ENCODE data around the gene WASHC1. TPM values are rescaled to one million over a fixed set of nuclear protein-coding genes. Genes with fewer than 3 reads are reported as not detected.
"Not testable (repeated sequence)": the region's sequence is repeated elsewhere in the genome, so short reads cannot be mapped to it uniquely, and the experiment has no call there.

The WASHC1 gene
- total RNA-seq, 5 donors from 2014 or later (not counting 1 experiment from before 2014, with no cell fraction given), result 10.8 to 37.8 (median 31.6) TPM

GRCh38 chr9:52678-53077, 23.4 kb upstream of the WASHC1 start:
- H3K4me1 Mint-ChIP-seq; H3K27me3 ChIP-seq (replicated peaks in 1 of 2; ENCODE audit: control insufficient read depth in 2 of 2, extremely low read depth in 1 of 2, insufficient read depth in 2 of 2, low read length in 1 of 2); H3K9me3 Mint-ChIP-seq; ATAC-seq (replicated peaks in 1 of 4); POLR2A ChIA-PET; H3K4me1 ChIP-seq (ENCODE audit: control insufficient read depth in 1 of 2, extremely low read depth in 1 of 2, insufficient read depth in 2 of 2, low read length in 2 of 2); H3K4me3 Mint-ChIP-seq; H3K9me3 ChIP-seq; H3K27ac ChIP-seq (ENCODE audit: low read length); CTCF ChIA-PET; DNase-seq; H3K4me3 ChIP-seq (ENCODE audit: control insufficient read depth in 1 of 2, extremely low read depth in 1 of 2, low read length in 1 of 2); H3K27ac Mint-ChIP-seq; H3K36me3 ChIP-seq (ENCODE audit: control insufficient read depth in 2 of 2, extremely low read depth in 1 of 2, insufficient read depth in 1 of 2, low read length in 1 of 2); H3K36me3 Mint-ChIP-seq; H3K27me3 Mint-ChIP-seq: not testable (repeated sequence)
- no CpG with 5 or more reads among the region's 2 CpGs for WGBS (ENCODE audit: insufficient coverage)

- H3K4me1 ChIP-seq (ENCODE audit: control insufficient read depth in 1 of 2, extremely low read depth in 1 of 2, insufficient read depth in 2 of 2, low read length in 2 of 2); H3K4me3 ChIP-seq (ENCODE audit: control insufficient read depth in 1 of 2, extremely low read depth in 1 of 2, low read length in 1 of 2); H3K27ac Mint-ChIP-seq; H3K27me3 Mint-ChIP-seq; H3K4me1 Mint-ChIP-seq; H3K27ac ChIP-seq (ENCODE audit: low read length); CTCF ChIA-PET; H3K4me3 Mint-ChIP-seq; DNase-seq; POLR2A ChIA-PET; H3K9me3 Mint-ChIP-seq; H3K27me3 ChIP-seq (replicated peaks in 1 of 2; ENCODE audit: control insufficient read depth in 2 of 2, extremely low read depth in 1 of 2, insufficient read depth in 2 of 2, low read length in 1 of 2); ATAC-seq (replicated peaks in 1 of 4); H3K36me3 ChIP-seq (ENCODE audit: control insufficient read depth in 2 of 2, extremely low read depth in 1 of 2, insufficient read depth in 1 of 2, low read length in 1 of 2); H3K36me3 Mint-ChIP-seq; H3K9me3 ChIP-seq: not testable (repeated sequence)
- WGBS (ENCODE audit: insufficient coverage), result no CpG with 5 or more reads among the region's 5 CpGs
These were observed 19.1 kb upstream of the WASHC1 start for GRCh38 chr9:48190-48842.

- peaks cover 10 to 12% of the 10 kb centered on the region in 2 donors for H3K27me3 Mint-ChIP-seq
These were observed 17.5 kb upstream of the WASHC1 start for GRCh38 chr9:46639-47271.

GRCh38 chr9:46164-46563, 16.9 kb upstream of the WASHC1 start:
- POLR2A ChIA-PET; H3K36me3 ChIP-seq (ENCODE audit: control insufficient read depth in 2 of 2, extremely low read depth in 1 of 2, insufficient read depth in 1 of 2, low read length in 1 of 2); H3K4me1 ChIP-seq (ENCODE audit: control insufficient read depth in 1 of 2, extremely low read depth in 1 of 2, insufficient read depth in 2 of 2, low read length in 2 of 2); H3K4me1 Mint-ChIP-seq; H3K27me3 ChIP-seq (replicated peaks in 1 of 2; ENCODE audit: control insufficient read depth in 2 of 2, extremely low read depth in 1 of 2, insufficient read depth in 2 of 2, low read length in 1 of 2); H3K4me3 Mint-ChIP-seq; H3K27ac ChIP-seq (ENCODE audit: low read length); H3K27ac Mint-ChIP-seq; ATAC-seq (replicated peaks in 1 of 4); H3K9me3 Mint-ChIP-seq; H3K9me3 ChIP-seq; DNase-seq; H3K4me3 ChIP-seq (ENCODE audit: control insufficient read depth in 1 of 2, extremely low read depth in 1 of 2, low read length in 1 of 2); CTCF ChIA-PET; H3K36me3 Mint-ChIP-seq: not testable (repeated sequence)
- peaks cover 11 to 13% of the 10 kb centered on the region in 2 donors for H3K27me3 Mint-ChIP-seq
- WGBS (ENCODE audit: insufficient coverage), result no CpG with 5 or more reads among the region's 6 CpGs

More at GRCh38 chr9:46639-47271, 17.5 kb upstream of the WASHC1 start:
- H3K27ac Mint-ChIP-seq; H3K27me3 ChIP-seq (replicated peaks in 1 of 2; ENCODE audit: control insufficient read depth in 2 of 2, extremely low read depth in 1 of 2, insufficient read depth in 2 of 2, low read length in 1 of 2); H3K36me3 Mint-ChIP-seq; CTCF ChIA-PET; DNase-seq; H3K36me3 ChIP-seq (ENCODE audit: control insufficient read depth in 2 of 2, extremely low read depth in 1 of 2, insufficient read depth in 1 of 2, low read length in 1 of 2); H3K4me3 Mint-ChIP-seq; H3K9me3 Mint-ChIP-seq; H3K4me1 Mint-ChIP-seq; ATAC-seq (replicated peaks in 1 of 4); H3K4me3 ChIP-seq (ENCODE audit: control insufficient read depth in 1 of 2, extremely low read depth in 1 of 2, low read length in 1 of 2); POLR2A ChIA-PET; H3K9me3 ChIP-seq; H3K27ac ChIP-seq (ENCODE audit: low read length); H3K4me1 ChIP-seq (ENCODE audit: control insufficient read depth in 1 of 2, extremely low read depth in 1 of 2, insufficient read depth in 2 of 2, low read length in 2 of 2): not testable (repeated sequence)
- WGBS (ENCODE audit: insufficient coverage), result no CpG with 5 or more reads among the region's 12 CpGs

GRCh38 chr9:45180-45878, 16.1 kb upstream of the WASHC1 start:
- H3K4me1 Mint-ChIP-seq; H3K36me3 ChIP-seq (ENCODE audit: control insufficient read depth in 2 of 2, extremely low read depth in 1 of 2, insufficient read depth in 1 of 2, low read length in 1 of 2); H3K27ac ChIP-seq (ENCODE audit: low read length); H3K36me3 Mint-ChIP-seq; H3K4me3 ChIP-seq (ENCODE audit: control insufficient read depth in 1 of 2, extremely low read depth in 1 of 2, low read length in 1 of 2); POLR2A ChIA-PET; DNase-seq; H3K4me1 ChIP-seq (ENCODE audit: control insufficient read depth in 1 of 2, extremely low read depth in 1 of 2, insufficient read depth in 2 of 2, low read length in 2 of 2); CTCF ChIA-PET; H3K4me3 Mint-ChIP-seq; H3K27ac Mint-ChIP-seq; H3K9me3 Mint-ChIP-seq; H3K27me3 ChIP-seq (replicated peaks in 1 of 2; ENCODE audit: control insufficient read depth in 2 of 2, extremely low read depth in 1 of 2, insufficient read depth in 2 of 2, low read length in 1 of 2); H3K9me3 ChIP-seq; ATAC-seq (replicated peaks in 1 of 4): not testable (repeated sequence)
- H3K27me3 Mint-ChIP-seq, result peaks cover 11 to 13% of the 10 kb centered on the region in 2 donors
- WGBS (ENCODE audit: insufficient coverage), result 94% methylated on average over 7 of the region's 16 CpGs

- H3K27ac Mint-ChIP-seq; H3K36me3 Mint-ChIP-seq; H3K9me3 Mint-ChIP-seq; H3K27ac ChIP-seq (ENCODE audit: low read length); ATAC-seq (replicated peaks in 1 of 4); CTCF ChIA-PET; DNase-seq; H3K4me1 Mint-ChIP-seq; H3K9me3 ChIP-seq; H3K4me3 Mint-ChIP-seq; H3K4me1 ChIP-seq (ENCODE audit: control insufficient read depth in 1 of 2, extremely low read depth in 1 of 2, insufficient read depth in 2 of 2, low read length in 2 of 2); H3K4me3 ChIP-seq (ENCODE audit: control insufficient read depth in 1 of 2, extremely low read depth in 1 of 2, low read length in 1 of 2); POLR2A ChIA-PET; H3K36me3 ChIP-seq (ENCODE audit: control insufficient read depth in 2 of 2, extremely low read depth in 1 of 2, insufficient read depth in 1 of 2, low read length in 1 of 2); H3K27me3 ChIP-seq (replicated peaks in 1 of 2; ENCODE audit: control insufficient read depth in 2 of 2, extremely low read depth in 1 of 2, insufficient read depth in 2 of 2, low read length in 1 of 2): not testable (repeated sequence)
- peaks cover 11 to 13% of the 10 kb centered on the region in 2 donors for H3K27me3 Mint-ChIP-seq
- WGBS (ENCODE audit: insufficient coverage), result no CpG with 5 or more reads among the region's 3 CpGs
These were observed 15.2 kb upstream of the WASHC1 start for GRCh38 chr9:44416-44815.
